ENCODE data around the gene AP1G2. TPM values are rescaled to one million over a fixed set of nuclear protein-coding genes. Genes with fewer than 3 reads are reported as not detected.

AP1G2 gene
- polyA plus RNA-seq, 1 experiment = 8.2 TPM

- TF ChIP-seq CTCF (IDR thresholded peaks at IDR 0.05; ENCODE audit: low read depth, low read length) = no peak
- H3K27me3 ChIP-seq (ENCODE audit: control insufficient read depth, insufficient read depth, low read length) = no peaks in the 10 kb centered on the region
- H3K27ac ChIP-seq (ENCODE audit: low read depth, low read length) = no peak overlapping the region
- no peak overlapping the region for H3K4me3 ChIP-seq (ENCODE audit: low read depth, low read length)
- POLR2A ChIA-PET = no interaction called here
- CTCF ChIA-PET = interaction anchor here (1.0 to 1.4 kb wide), 3 partner anchors 20 to 71 kb away, joined by 3 to 5 read pairs (median 3); no protein-coding TSS in a partner anchor
- H3K9me3 ChIP-seq (ENCODE audit: control insufficient read depth, insufficient read depth, low read length) = no peaks in the 10 kb centered on the region; the same call in 1 of the 2 replicates
- DNase-seq (ENCODE audit: low read depth, low spot score) = no peak
Observed at GRCh38 chr14:23517650-23518326, 49.8 kb downstream of the AP1G2 start.

- Histone ChIP-seq H3K27me3 (ENCODE audit: control insufficient read depth, insufficient read depth, low read length) (no peaks in the 10 kb centered on the region), H3K27ac (ENCODE audit: low read depth, low read length) (no peak overlapping the region), H3K9me3 (ENCODE audit: control insufficient read depth, insufficient read depth, low read length) (no peaks in the 10 kb centered on the region), H3K4me3 (ENCODE audit: low read depth, low read length) (no peak overlapping the region)
- DNase-seq (ENCODE audit: low read depth, low spot score) = no peak
- CTCF ChIA-PET = no interaction called here
- POLR2A ChIA-PET = no interaction called here
- no peak for TF ChIP-seq CTCF (IDR thresholded peaks at IDR 0.05; ENCODE audit: low read depth, low read length)
Observed at GRCh38 chr14:23514644-23514957, 53.0 kb downstream of the AP1G2 start.

- ChIA-PET POLR2A (no interaction called here), CTCF (no interaction called here)
- no peak for DNase-seq (ENCODE audit: low read depth, low spot score)
- Histone ChIP-seq H3K27ac (ENCODE audit: low read depth, low read length) (no peak overlapping the region), H3K9me3 (ENCODE audit: control insufficient read depth, insufficient read depth, low read length) (no peaks in the 10 kb centered on the region), H3K4me3 (ENCODE audit: low read depth, low read length) (no peak overlapping the region), H3K27me3 (ENCODE audit: control insufficient read depth, insufficient read depth, low read length) (no peaks in the 10 kb centered on the region)
- TF ChIP-seq CTCF (IDR thresholded peaks at IDR 0.05; ENCODE audit: low read depth, low read length) = no peak
Observed at GRCh38 chr14:23513818-23514643, 53.6 kb downstream of the AP1G2 start.

GRCh38 chr14:23513005-23513817 is 54.4 kb downstream of the AP1G2 start:
- Histone ChIP-seq H3K27ac (ENCODE audit: low read depth, low read length) (no peak overlapping the region), H3K4me3 (ENCODE audit: low read depth, low read length) (no peak overlapping the region), H3K27me3 (ENCODE audit: control insufficient read depth, insufficient read depth, low read length) (no peaks in the 10 kb centered on the region), H3K9me3 (ENCODE audit: control insufficient read depth, insufficient read depth, low read length) (no peaks in the 10 kb centered on the region)
- no peak for DNase-seq (ENCODE audit: low read depth, low spot score)
- CTCF ChIA-PET = interaction anchor here (0.6 to 0.8 kb wide), 2 partner anchors 35 to 46 kb away, joined by 3 to 5 read pairs; no protein-coding TSS in a partner anchor
- TF ChIP-seq CTCF (IDR thresholded peaks at IDR 0.05; ENCODE audit: low read depth, low read length) = no peak
- POLR2A ChIA-PET = no interaction called here
